Inflammatory macrophage (primary cell): ENCODE results near the gene IRAG1.
A peak's percentile ranks its signal among the peaks of the same experiment; 100 is the strongest.
"Not testable (repeated sequence)": the region's sequence is repeated elsewhere in the genome, so short reads cannot be mapped to it uniquely, and the experiment has no call there.

ENCODE experiments used
- DNase-seq, 2 donors: peaks; one replicate each; pipeline ENCODE4 v3.0.0-alpha.2; 2020 to 2022

IRAG1 gene

DNA sequence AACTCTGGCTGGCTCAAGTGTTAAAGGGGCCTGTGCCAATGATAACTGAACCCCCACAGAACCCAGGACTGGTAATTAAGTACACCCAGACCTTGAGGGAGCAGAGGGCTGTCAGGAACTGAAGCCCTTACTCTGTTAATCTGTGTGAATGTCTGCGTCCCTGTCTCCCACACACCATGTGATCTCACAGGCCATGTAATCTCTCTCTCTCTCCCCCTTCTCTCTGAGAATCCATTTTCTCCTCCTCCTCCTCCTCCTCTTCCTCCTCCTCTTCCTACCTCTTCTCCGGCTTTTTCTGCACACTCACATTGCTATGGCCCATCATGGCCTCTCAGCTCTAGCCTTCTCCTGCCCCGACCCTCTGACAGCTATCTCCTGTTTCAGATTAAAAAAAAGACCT is 14.6 kb upstream of the IRAG1 start:
- DNase-seq = no peak

DNA sequence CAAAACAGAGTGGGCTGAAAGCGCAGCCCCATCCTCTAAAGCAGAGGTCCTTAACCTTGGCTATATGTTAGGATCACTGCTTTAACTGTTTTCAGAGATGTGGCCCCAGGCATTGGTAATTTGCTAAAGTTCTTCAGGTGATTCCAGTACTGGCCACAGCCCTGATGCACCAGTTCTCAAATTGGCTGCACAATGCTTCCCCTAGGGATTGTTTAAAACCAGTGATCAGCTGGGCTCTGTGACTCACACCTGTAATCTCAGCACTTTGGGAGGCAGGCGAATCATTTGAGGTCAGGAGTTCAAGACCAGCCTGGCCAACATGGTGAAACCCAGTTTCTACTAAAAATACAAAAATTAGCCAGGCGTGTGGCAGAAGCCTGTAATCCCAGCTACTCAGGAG is 8.4 kb upstream of the IRAG1 start:
- DNase-seq = no peak

- DNase-seq = no peak
Measured at GRCh38 chr11:10699072-10699471, 5.5 kb upstream of the IRAG1 start.

- no peak for DNase-seq
Measured at GRCh38 chr11:10697323-10697620, 3.7 kb upstream of the IRAG1 start.

DNA sequence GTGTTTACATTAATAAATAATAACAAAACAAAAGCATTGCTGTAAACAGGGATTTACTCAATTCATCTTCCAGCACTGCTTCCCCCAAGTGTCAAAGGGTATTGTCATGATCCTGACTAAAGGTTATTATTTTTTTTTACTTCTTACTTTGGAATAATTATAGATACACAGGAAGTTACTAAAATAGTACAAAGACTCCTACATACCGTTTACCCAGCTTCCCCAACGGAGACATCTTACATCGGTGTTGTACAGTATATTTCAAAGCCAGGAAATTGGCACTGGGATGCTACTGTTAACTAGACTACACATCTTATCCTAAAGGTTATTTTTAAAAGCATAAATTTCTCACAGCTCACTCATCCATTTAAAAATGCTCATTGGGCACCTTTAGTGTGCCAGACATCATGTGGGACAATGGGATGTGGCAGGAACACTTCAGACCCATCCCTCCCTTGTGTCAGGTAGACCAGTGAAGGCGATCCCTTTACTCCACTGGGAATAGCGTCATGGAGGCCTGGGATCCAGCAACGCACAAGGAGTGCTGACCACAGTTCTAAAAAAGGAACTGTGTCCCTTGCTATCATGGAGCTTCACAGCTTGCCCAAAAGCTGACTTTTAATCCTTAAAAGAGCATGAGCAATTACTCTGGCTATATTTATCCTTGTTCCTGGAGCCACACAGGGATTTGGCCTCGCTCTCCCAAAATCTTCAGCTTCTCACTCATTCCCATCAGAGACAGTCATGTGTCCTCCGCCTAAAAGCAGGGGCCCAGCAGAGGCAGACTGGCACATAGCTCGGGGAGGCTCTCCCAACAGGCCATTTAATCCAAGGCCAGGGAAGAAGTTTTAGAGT is 3.1 kb upstream of the IRAG1 start:
- peak in 1 of 2 donors; percentile 30 for DNase-seq

GRCh38 chr11:10695833-10696232 is 2.3 kb upstream of the IRAG1 start:
- no peak for DNase-seq

DNA sequence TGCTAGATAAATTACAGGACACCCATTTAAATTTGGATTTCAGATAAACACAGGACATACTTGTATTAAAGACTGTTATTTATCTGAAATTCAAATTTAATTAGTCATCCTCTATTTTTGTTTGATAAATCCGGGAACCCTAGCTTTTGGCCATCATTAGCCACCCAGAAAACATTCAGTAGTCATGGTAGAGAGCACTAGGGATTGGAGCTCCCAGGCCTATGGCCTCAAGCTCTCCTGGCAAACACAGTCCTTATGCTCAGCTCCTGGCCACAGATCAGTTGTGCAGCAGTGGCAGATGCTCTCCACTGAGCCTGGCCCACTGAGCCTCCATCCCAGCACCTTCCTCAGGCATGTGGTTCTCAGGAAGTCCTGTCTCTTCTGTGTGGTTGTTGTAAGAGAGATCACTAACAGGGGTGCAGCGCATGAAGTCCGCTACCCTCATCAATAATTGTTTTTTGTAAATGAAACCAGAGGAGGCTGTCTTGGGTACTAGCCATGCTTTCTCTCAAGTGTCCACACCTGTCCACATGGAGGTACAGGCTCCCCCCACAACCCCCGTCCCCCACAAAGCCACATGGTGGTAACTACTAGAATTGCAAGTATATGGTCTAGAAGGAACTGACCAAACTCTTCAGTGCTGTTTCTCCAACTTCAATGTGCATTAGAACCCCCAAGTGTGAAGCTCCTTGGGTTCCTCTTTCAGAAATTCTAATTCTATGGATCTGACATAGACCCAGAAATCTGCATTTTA is 1.1 kb upstream of the IRAG1 start:
- DNase-seq = no peak

GRCh38 chr11:10692531-10693115 is 932 bp downstream of the IRAG1 start:
- DNase-seq = no peak

- DNase-seq = no peak
Measured at GRCh38 chr11:10688401-10688800, 5.2 kb downstream of the IRAG1 start.

DNA sequence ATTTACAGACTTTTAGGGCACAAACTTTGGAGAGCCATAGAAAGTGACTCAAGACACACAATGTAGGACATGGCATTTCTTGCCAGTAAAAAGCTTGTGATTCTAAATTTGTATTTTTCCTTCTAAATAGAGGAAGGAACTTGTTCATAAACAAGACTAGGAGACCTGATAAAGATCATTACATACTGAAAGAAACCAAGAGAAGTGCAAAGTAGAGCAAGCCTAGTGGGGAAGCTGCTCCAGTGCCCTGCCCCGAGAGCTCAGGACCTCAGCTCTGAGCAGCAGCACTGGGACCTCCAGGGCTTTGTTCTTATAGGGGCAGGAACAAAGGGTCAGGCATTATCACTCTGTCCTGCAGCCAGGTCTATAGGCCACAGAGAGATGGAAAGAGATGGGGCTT is 7.2 kb downstream of the IRAG1 start:
- no peak for DNase-seq

GRCh38 chr11:10683429-10683828 is 10.1 kb downstream of the IRAG1 start:
- no peak for DNase-seq

DNA sequence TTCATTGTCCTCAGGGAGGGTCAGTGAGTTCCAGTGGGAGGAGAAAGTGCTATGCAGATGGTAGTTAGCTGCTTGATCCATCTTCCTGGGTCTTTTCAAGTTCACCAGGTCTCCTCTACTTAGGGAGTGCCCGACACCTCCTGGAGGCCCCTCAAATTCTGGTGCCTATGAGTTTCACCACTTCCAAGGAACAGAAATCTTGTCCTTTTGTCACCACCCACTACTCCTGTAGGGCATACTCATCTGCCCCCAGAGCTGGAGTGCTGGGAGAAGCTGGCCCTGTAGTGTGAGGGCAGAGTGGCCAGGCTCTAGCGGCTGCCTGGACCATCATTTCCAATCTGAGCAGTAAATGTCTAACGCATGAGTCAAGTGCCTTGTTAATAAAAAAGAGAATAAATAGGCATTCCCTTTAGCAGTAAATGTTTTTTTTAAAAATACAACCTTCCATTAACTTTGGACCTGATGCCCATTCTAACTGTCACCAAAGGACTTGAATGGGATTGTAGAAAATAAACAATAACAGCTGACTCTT is 12.5 kb downstream of the IRAG1 start:
- DNase-seq = no peak

- DNase-seq = not testable (repeated sequence)
Measured at GRCh38 chr11:10680279-10680678, 13.3 kb downstream of the IRAG1 start.

GRCh38 chr11:10679644-10680043 is 13.9 kb downstream of the IRAG1 start:
- no peak for DNase-seq

GRCh38 chr11:10678101-10678500 is 15.5 kb downstream of the IRAG1 start:
- DNase-seq = no peak

- no peak for DNase-seq
Measured at GRCh38 chr11:10676919-10677318, 16.6 kb downstream of the IRAG1 start.

DNA sequence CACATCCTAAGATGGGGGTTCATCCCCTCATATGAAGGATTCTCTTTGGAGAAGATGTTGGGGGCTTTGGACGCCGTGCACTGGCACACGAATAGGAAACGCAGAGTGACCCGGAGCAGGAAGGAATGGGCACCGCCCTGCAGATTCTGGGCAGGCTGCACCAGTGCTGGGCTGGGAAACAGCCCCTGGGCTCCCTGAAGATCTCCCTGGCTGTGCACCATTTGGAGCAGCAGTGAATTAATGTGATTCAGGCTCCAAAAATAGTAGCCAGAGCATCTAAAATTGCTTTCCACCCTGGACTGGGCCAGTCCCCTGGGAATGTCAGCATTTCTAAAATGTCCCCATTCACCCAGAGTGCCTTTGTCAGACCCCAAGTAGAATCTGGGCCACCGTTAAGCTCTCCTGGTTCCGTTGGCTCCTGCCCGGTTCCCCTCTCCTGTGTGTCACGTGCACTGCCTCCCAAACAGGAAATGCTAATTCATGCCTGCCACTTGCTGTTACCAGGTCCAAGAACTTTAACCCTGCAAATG is 18.6 kb downstream of the IRAG1 start:
- DNase-seq = no peak

DNA sequence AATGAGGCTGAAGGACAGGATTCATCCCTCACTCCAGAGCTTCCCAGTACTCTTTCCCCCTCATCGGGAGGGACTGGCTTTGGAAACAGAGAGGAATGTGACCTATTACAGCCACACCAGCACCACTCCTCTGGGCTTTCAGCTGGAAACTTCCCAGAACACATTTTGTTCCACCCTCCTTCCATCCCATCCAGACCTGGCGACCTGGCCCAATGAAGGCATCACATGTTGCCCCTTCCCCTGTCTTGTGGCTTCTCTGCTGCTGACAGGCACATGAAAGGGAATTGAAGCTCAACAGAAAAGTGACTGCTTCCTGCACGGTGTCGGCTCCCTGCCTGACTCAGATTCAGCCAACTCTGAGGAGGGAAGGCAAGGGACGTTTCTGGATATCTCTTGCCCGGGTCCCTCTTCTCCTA is 19.1 kb downstream of the IRAG1 start:
- DNase-seq = no peak

GRCh38 chr11:10673501-10674062 is 20.0 kb downstream of the IRAG1 start:
- peak; percentile 46 to 64 for DNase-seq

GRCh38 chr11:10670099-10670498 is 23.5 kb downstream of the IRAG1 start:
- DNase-seq = no peak

DNA sequence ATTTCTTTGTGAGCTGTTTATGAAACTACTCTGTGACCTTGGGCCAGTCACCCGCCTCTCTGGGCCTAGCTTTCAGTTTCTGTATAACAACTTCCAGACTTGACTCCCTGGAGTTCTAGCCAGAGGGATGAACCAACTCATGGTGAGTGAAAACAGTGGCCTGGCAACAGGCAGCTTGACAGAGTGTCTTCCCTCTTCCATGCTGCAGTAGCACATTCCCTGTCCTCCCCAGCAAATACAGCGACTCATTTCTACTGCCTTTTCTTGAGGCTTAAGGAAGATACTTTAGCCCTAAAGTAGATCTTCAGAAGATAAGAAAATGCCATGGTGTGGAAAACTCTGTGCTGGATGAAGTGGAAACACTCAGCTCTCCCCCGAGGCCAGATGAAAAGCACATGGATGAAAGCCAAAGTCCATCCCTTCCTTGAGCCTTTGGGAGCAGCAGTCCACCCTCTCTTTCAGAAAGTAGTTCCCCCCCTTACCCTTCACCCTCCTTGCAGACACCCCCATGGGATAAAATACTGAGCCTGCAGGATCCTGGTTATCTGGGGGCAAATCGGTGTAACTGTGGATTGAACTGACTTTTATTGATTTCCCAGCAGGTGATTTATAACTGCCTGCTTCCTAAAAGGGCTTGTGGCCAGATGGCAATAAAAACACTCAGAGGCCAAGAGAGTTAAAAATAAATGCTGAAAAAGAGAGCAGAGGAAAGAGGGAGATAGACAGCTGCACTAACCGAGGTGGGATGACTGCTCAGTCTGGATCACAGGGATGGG is 24.1 kb downstream of the IRAG1 start:
- no peak for DNase-seq

DNA sequence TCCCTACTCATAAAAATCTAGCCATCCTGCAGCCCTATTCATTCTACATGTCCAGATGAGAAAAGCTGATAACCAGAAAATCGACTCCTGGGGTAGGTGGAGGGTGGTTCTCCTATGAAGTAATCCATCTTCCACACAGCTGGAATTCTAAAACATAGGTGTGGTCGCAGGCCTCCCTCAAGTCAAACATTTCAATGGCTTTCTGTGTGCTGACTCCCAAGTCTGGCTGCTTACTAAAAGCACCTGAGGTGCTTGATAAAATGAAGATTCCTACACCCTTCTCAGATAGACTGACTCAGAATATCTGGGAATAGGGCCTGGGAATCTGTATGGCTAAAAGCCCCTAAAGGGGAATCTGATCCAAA is 26.1 kb downstream of the IRAG1 start:
- no peak for DNase-seq
